ENCODE data around the gene PALLD.

- TF ChIP-seq CBX5 (IDR thresholded peaks at IDR 0.05; ENCODE audit: low read depth, low read length): no peak
- no peak for TF ChIP-seq CTCF (IDR thresholded peaks at IDR 0.05; ENCODE audit: control extremely low read depth in 1 of 3, insufficient read depth in 1 of 3, low read depth in 1 of 3, low read length in 3 of 3)
- TF ChIP-seq POLR2AphosphoS5 (IDR thresholded peaks at IDR 0.05; ENCODE audit: low read depth, low read length): no peak
- no peak for TF ChIP-seq EZH2 (IDR thresholded peaks at IDR 0.05; ENCODE audit: low read depth, low read length, severe bottlenecking)
- TF ChIP-seq TEAD4 (IDR thresholded peaks at IDR 0.05; ENCODE audit: low read depth, low read length): no peak
- TF ChIP-seq RXRA (IDR thresholded peaks at IDR 0.05; ENCODE audit: insufficient read depth, low read depth, low read length): no peak
- no peak for TF ChIP-seq TCF12 (IDR thresholded peaks at IDR 0.05; ENCODE audit: low read depth, low read length)
- no peak for TF ChIP-seq EP300 (IDR thresholded peaks at IDR 0.05; ENCODE audit: borderline replicate concordance in 1 of 2, low read depth in 2 of 2, low read length in 2 of 2)
These were observed 152.1 kb downstream of the PALLD start for GRCh38 chr4:168648929-168649328.

All from H1 (cell line).